HepG2 (cell line): ENCODE measurements around the gene TBRG1. TPM values are rescaled to one million over a fixed set of nuclear protein-coding genes. Genes with fewer than 3 reads are reported as not detected.
A peak's percentile ranks its signal among the peaks of the same experiment; 100 is the strongest.

Experiments used
- ATF1 ChIP-seq: IDR thresholded peaks from 2 replicates; pipeline ENCODE4 v1.6.1; 2016; ENCODE audit warnings: mild to moderate bottlenecking, control low read depth
- BRCA1 ChIP-seq: sonication (generic); formaldehyde crosslinking; IDR thresholded peaks from 2 replicates; pipeline ENCODE4 v1.4.0; 2020; ENCODE audit warnings: missing genetic modification reagents
- GATA4 ChIP-seq: sonication (generic); IDR thresholded peaks from 2 replicates; pipeline ENCODE4 v1.6.1; 2016; ENCODE audit warnings: antibody characterized with exemption, low read depth, borderline replicate concordance
- MAFG ChIP-seq: sonication (generic); formaldehyde crosslinking; IDR thresholded peaks from 2 replicates; pipeline ENCODE4 v1.5.1; 2020; ENCODE audit warnings: mild to moderate bottlenecking, missing genetic modification reagents
- NFKBIZ ChIP-seq: IDR thresholded peaks from 2 replicates; pipeline ENCODE4 v1.6.1; 2018; ENCODE audit warnings: missing genetic modification reagents, missing compliant biosample characterization
- PHF20 ChIP-seq: sonication (generic); formaldehyde crosslinking; IDR thresholded peaks from 2 replicates; pipeline ENCODE4 v1.5.0; 2020; ENCODE audit warnings: mild to moderate bottlenecking, missing genetic modification reagents
- POGZ ChIP-seq: sonication (generic); formaldehyde crosslinking; IDR thresholded peaks from 2 replicates; pipeline ENCODE4 v1.4.0; 2020; ENCODE audit warnings: mild to moderate bottlenecking, missing genetic modification reagents
- SAFB2 ChIP-seq: sonication (generic); formaldehyde crosslinking; IDR thresholded peaks from 2 replicates; pipeline ENCODE4 v1.5.1; 2020; ENCODE audit warnings: missing genetic modification reagents, low read depth, mild to moderate bottlenecking, borderline replicate concordance
- SP5 ChIP-seq: IDR thresholded peaks from 2 replicates; pipeline ENCODE4 v1.6.1; 2016; ENCODE audit warnings: low read depth, borderline replicate concordance
- STAG1 ChIP-seq: sonication (generic); formaldehyde crosslinking; IDR thresholded peaks from 2 replicates; pipeline ENCODE4 v1.4.0; 2020; ENCODE audit warnings: missing genetic modification reagents
- TP53 ChIP-seq: sonication (generic); formaldehyde crosslinking; conservative IDR thresholded peaks from 2 replicates; pipeline ENCODE4 v1.4.0; 2020; ENCODE audit warnings: missing genetic modification reagents
- ZFP82 ChIP-seq: sonication (generic); formaldehyde crosslinking; IDR thresholded peaks from 2 replicates; pipeline ENCODE4 v1.5.1; 2020; ENCODE audit warnings: mild to moderate bottlenecking, missing genetic modification reagents, borderline replicate concordance
- ZNF124 ChIP-seq: sonication (generic); formaldehyde crosslinking; IDR thresholded peaks from 2 replicates; pipeline ENCODE4 v1.4.0; 2020; ENCODE audit warnings: missing genetic modification reagents
- ZNF451 ChIP-seq: sonication (generic); formaldehyde crosslinking; IDR thresholded peaks from 2 replicates; pipeline ENCODE4 v1.5.0; 2020; ENCODE audit warnings: mild to moderate bottlenecking, missing genetic modification reagents
- ZNF510 ChIP-seq: sonication (generic); formaldehyde crosslinking; IDR thresholded peaks from 2 replicates; pipeline ENCODE4 v1.4.0; 2020; ENCODE audit warnings: low read depth, mild to moderate bottlenecking, missing genetic modification reagents
- ZNF644 ChIP-seq: IDR thresholded peaks from 2 replicates; pipeline ENCODE4 v1.6.1; 2016; ENCODE audit warnings: low read depth
- ZSCAN31 ChIP-seq: sonication (generic); formaldehyde crosslinking; IDR thresholded peaks from 2 replicates; pipeline ENCODE4 v1.5.0; 2020; ENCODE audit warnings: low read depth, mild to moderate bottlenecking, missing genetic modification reagents
- polyA plus RNA-seq, 8 experiments: library from polyadenylated mRNA; depleted of rRNA in 3 of 8; stranded (reverse) in 7 of 8; unstranded in 1 of 8; fragments of >200 nt; fragmentation: Illumina TruSeq in 4 of 8; extraction: Trizol in 4 of 8; gene quantifications; 2 replicates each; pipeline versions ENCODE4 v1.2.1 to v1.2.3, GENCODE V29; 2011 to 2016; ENCODE audit warnings: low read depth in 4 of 8, missing spikeins in 1 of 8, mixed read lengths in 1 of 8; ENCODE audit not compliant: insufficient read depth in 1 of 8
- total RNA-seq, 5 experiments: library from RNA; depleted of rRNA; stranded (reverse); fragments of >200 nt; fragmentation: Illumina TruSeq; extraction: Trizol; gene quantifications; 2 replicates each; pipeline ENCODE4 v1.2.3, GENCODE V29; 2016; ENCODE audit warnings: low read depth in 1 of 5
- TF ChIP-seq, protein P1 (sequence below), 2 experiments: sonication (generic) in 1 of 2; formaldehyde crosslinking in 1 of 2; IDR thresholded peaks; 2 replicates each; pipeline versions ENCODE4 v1.5.1 to v1.6.1; 2011 to 2020; ENCODE audit warnings: borderline replicate concordance in 1 of 2, low read depth in 1 of 2, low read length in 1 of 2, mild to moderate bottlenecking in 1 of 2, missing genetic modification reagents in 1 of 2, moderate library complexity in 1 of 2
- TF ChIP-seq, protein P2 (sequence below): sonication (generic); formaldehyde crosslinking; conservative IDR thresholded peaks from 2 replicates; pipeline ENCODE4 v1.5.0; 2020; ENCODE audit warnings: missing genetic modification reagents
- TF ChIP-seq, protein P3 (sequence below): IDR thresholded peaks from 2 replicates; pipeline ENCODE4 v1.6.1; 2016; ENCODE audit warnings: missing genetic modification reagents, missing compliant biosample characterization
- TF ChIP-seq, protein P4 (sequence below): sonication (generic); formaldehyde crosslinking; IDR thresholded peaks from 2 replicates; pipeline ENCODE4 v1.5.0; 2020; ENCODE audit warnings: missing genetic modification reagents, mild to moderate bottlenecking, borderline replicate concordance
- TF ChIP-seq, protein P5 (sequence below): conservative IDR thresholded peaks from 2 replicates; pipeline ENCODE4 v1.6.1; 2018; ENCODE audit warnings: missing genetic modification reagents

Gene TBRG1
- total and polyA plus RNA-seq, 2 of the 13 experiments (the other 11 are each of a cell fraction or from before 2014, with no cell fraction given): 21.7 to 25.6 TPM

DNA sequence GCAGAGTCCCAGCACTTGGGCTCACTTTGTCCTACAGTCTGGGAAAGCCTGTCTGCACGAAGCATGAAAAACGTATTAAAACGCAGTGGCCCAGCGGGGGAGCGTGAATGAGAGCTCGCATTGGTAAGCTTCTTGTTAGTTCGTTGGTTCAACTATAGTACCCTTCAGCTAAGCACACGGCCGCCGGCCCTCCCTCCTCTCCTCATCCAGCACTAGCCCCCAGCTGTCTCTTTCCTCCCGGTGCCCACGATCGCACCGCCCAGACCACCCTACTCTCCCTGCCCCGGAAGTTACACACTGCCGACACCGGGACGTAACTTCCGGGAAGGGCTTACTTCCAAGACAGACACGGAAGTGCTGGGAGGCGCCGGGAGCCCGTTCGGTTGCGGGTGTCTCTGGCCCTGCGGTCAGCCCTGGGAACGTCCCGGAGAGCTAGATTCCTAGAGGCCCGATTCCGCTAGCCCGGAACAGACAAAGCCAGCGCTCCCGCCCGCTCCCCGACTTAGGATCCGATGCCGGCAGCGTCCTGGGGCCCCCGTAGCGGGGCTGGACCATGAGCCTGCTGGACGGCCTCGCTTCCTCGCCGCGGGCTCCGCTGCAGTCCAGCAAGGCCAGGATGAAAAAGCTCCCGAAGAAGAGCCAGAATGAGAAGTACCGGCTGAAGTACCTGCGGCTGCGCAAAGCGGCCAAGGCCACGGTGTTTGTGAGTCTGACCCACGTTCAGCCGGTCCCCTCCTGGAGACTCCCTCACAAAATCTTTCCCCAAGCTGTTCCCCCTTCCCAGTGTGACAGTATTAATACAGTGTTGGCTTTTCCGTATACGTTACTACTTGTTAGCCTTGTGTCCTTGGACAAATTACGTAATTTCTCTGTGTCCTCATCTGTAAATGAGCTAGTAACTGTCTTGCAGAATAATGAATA lies at the start of gene TBRG1 (continued):
- TF ChIP-seq, protein P1, sequence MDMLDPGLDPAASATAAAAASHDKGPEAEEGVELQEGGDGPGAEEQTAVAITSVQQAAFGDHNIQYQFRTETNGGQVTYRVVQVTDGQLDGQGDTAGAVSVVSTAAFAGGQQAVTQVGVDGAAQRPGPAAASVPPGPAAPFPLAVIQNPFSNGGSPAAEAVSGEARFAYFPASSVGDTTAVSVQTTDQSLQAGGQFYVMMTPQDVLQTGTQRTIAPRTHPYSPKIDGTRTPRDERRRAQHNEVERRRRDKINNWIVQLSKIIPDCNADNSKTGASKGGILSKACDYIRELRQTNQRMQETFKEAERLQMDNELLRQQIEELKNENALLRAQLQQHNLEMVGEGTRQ (IDR thresholded peaks at IDR 0.05; ENCODE audit: low read depth, low read length): no peak
- TF ChIP-seq, protein P1 (CRISPR knock-in tag; IDR thresholded peaks at IDR 0.05; ENCODE audit: borderline replicate concordance): no peak
- TF ChIP-seq BRCA1 (no peak), ZNF644 (CRISPR knock-in tag) (no peak), ATF1 (CRISPR knock-in tag) (peak; percentile 92), ZSCAN31 (CRISPR knock-in tag) (peak; percentile 81), GATA4 (peak; percentile 73; the same call in 1 of the 2 replicates), NFKBIZ (CRISPR knock-in tag) (no peak; the same call in 1 of the 2 replicates), SP5 (CRISPR knock-in tag) (0 out of 2 replicates have a peak, but pooled peaks have one; percentile 39), MAFG (CRISPR knock-in tag) (no peak), TP53 (CRISPR knock-in tag) (0 out of 2 replicates have a peak, but pooled peaks have one; percentile 41), ZFP82 (CRISPR knock-in tag) (no peak; the same call in 1 of the 2 replicates), ZNF124 (CRISPR knock-in tag) (peak; percentile 74), POGZ (CRISPR knock-in tag) (peak; percentile 90), ZNF451 (peak; percentile 50; the same call in 1 of the 2 replicates), ZNF510 (no peak), SAFB2 (CRISPR knock-in tag) (peak; percentile 79; the same call in 1 of the 2 replicates), STAG1 (CRISPR knock-in tag) (no peak; the same call in 1 of the 2 replicates), PHF20 (CRISPR knock-in tag) (peak; percentile 96)
- TF ChIP-seq, protein P2, sequence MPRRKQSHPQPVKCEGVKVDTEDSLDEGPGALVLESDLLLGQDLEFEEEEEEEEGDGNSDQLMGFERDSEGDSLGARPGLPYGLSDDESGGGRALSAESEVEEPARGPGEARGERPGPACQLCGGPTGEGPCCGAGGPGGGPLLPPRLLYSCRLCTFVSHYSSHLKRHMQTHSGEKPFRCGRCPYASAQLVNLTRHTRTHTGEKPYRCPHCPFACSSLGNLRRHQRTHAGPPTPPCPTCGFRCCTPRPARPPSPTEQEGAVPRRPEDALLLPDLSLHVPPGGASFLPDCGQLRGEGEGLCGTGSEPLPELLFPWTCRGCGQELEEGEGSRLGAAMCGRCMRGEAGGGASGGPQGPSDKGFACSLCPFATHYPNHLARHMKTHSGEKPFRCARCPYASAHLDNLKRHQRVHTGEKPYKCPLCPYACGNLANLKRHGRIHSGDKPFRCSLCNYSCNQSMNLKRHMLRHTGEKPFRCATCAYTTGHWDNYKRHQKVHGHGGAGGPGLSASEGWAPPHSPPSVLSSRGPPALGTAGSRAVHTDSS (CRISPR knock-in tag): no peak
- TF ChIP-seq, protein P3, sequence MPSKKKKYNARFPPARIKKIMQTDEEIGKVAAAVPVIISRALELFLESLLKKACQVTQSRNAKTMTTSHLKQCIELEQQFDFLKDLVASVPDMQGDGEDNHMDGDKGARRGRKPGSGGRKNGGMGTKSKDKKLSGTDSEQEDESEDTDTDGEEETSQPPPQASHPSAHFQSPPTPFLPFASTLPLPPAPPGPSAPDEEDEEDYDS (CRISPR knock-in tag): peak; percentile 90
- TF ChIP-seq, protein P4, sequence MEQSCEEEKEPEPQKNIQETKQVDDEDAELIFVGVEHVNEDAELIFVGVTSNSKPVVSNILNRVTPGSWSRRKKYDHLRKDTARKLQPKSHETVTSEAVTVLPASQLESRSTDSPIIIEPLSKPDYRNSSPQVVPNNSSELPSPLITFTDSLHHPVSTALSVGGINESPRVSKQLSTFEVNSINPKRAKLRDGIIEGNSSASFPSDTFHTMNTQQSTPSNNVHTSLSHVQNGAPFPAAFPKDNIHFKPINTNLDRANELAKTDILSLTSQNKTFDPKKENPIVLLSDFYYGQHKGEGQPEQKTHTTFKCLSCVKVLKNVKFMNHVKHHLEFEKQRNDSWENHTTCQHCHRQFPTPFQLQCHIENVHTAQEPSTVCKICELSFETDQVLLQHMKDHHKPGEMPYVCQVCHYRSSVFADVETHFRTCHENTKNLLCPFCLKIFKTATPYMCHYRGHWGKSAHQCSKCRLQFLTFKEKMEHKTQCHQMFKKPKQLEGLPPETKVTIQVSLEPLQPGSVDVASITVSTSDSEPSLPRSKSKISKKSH (CRISPR knock-in tag): peak; percentile 60; the same call in 1 of the 2 replicates
- TF ChIP-seq, protein P5, sequence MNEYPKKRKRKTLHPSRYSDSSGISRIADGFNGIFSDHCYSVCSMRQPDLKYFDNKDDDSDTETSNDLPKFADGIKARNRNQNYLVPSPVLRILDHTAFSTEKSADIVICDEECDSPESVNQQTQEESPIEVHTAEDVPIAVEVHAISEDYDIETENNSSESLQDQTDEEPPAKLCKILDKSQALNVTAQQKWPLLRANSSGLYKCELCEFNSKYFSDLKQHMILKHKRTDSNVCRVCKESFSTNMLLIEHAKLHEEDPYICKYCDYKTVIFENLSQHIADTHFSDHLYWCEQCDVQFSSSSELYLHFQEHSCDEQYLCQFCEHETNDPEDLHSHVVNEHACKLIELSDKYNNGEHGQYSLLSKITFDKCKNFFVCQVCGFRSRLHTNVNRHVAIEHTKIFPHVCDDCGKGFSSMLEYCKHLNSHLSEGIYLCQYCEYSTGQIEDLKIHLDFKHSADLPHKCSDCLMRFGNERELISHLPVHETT (CRISPR knock-in tag): peak; percentile 73; the same call in 1 of the 2 replicates
